HEK293 (cell line): Measurements from ENCODE around the gene UCKL1.
A peak's percentile ranks its signal among the peaks of the same experiment; 100 is the strongest.

ENCODE experiments used
- BCL11A ChIP-seq: fragments of 450-650 bp; formaldehyde crosslinking; IDR thresholded peaks from 2 replicates; pipeline ENCODE4 v1.5.1; 2016; ENCODE audit warnings: low read depth, missing biosample characterization, missing genetic modification characterization
- BCL11B ChIP-seq: fragments of 450-650 bp; formaldehyde crosslinking; IDR thresholded peaks from 2 replicates; pipeline ENCODE4 v1.5.1; 2016; ENCODE audit warnings: low read depth, missing biosample characterization, missing genetic modification characterization
- HOXD13 ChIP-seq: sonication (generic); formaldehyde crosslinking; IDR thresholded peaks from 2 replicates; pipeline ENCODE4 v1.8.0; 2022; ENCODE audit warnings: missing genetic modification reagents, borderline replicate concordance
- KLF10 ChIP-seq: fragments of 450-650 bp; IDR thresholded peaks from 2 replicates; pipeline ENCODE4 v1.5.1; 2018; ENCODE audit warnings: missing biosample characterization, mild to moderate bottlenecking, missing genetic modification characterization
- KLF7 ChIP-seq: fragments of 450-650 bp; formaldehyde crosslinking; IDR thresholded peaks from 2 replicates; pipeline ENCODE4 v1.5.1; 2016; ENCODE audit warnings: missing biosample characterization, missing genetic modification characterization, borderline replicate concordance
- KLF9 ChIP-seq: fragments of 450-650 bp; formaldehyde crosslinking; IDR thresholded peaks from 2 replicates; pipeline ENCODE4 v1.5.1; 2016; ENCODE audit warnings: missing biosample characterization, missing genetic modification characterization, low read depth
- SP3 ChIP-seq: fragments of 450-650 bp; formaldehyde crosslinking; IDR thresholded peaks from 2 replicates; pipeline ENCODE4 v1.5.1; 2016; ENCODE audit warnings: missing biosample characterization, missing genetic modification characterization
- ZNF121 ChIP-seq: fragments of 450-650 bp; formaldehyde crosslinking; IDR thresholded peaks from 2 replicates; pipeline ENCODE4 v1.5.1; 2016; ENCODE audit warnings: missing biosample characterization, missing genetic modification characterization
- ZNF169 ChIP-seq: fragments of 450-650 bp; formaldehyde crosslinking; IDR thresholded peaks from 2 replicates; pipeline ENCODE4 v1.5.1; 2016; ENCODE audit warnings: missing biosample characterization, missing genetic modification characterization
- ZNF202 ChIP-seq: fragments of 450-650 bp; formaldehyde crosslinking; IDR thresholded peaks from 2 replicates; pipeline ENCODE4 v1.5.1; 2016; ENCODE audit warnings: missing biosample characterization, missing genetic modification characterization, borderline replicate concordance
- ZNF266 ChIP-seq: fragments of 450-650 bp; formaldehyde crosslinking; IDR thresholded peaks from 2 replicates; pipeline ENCODE4 v1.5.1; 2016; ENCODE audit warnings: missing biosample characterization, missing genetic modification characterization, low read depth
- ZNF394 ChIP-seq: fragments of 450-650 bp; formaldehyde crosslinking; IDR thresholded peaks from 2 replicates; pipeline ENCODE4 v1.5.1; 2016; ENCODE audit warnings: missing biosample characterization, missing genetic modification characterization, mild to moderate bottlenecking, moderate library complexity, borderline replicate concordance
- ZNF510 ChIP-seq: fragments of 450-650 bp; formaldehyde crosslinking; IDR thresholded peaks from 2 replicates; pipeline ENCODE4 v1.5.1; 2018; ENCODE audit warnings: mild to moderate bottlenecking, missing genetic modification characterization, missing biosample characterization; ENCODE audit not compliant: insufficient replicate concordance
- ZNF571 ChIP-seq: fragments of 450-650 bp; formaldehyde crosslinking; IDR thresholded peaks from 2 replicates; pipeline ENCODE4 v1.5.0; 2017; ENCODE audit warnings: missing biosample characterization, missing genetic modification characterization
- ZNF624 ChIP-seq: fragments of 450-650 bp; formaldehyde crosslinking; IDR thresholded peaks from 2 replicates; pipeline ENCODE4 v1.5.1; 2017; ENCODE audit warnings: missing biosample characterization, missing genetic modification characterization
- ZNF626 ChIP-seq: fragments of 450-650 bp; sonication (Bioruptor Pico); formaldehyde crosslinking; IDR thresholded peaks from 2 replicates; pipeline ENCODE4 v1.5.1; 2018; ENCODE audit warnings: missing biosample characterization, missing genetic modification characterization, inconsistent platforms
- ZNF707 ChIP-seq: fragments of 450-650 bp; formaldehyde crosslinking; IDR thresholded peaks from 2 replicates; pipeline ENCODE4 v1.5.1; 2016; ENCODE audit warnings: missing biosample characterization, missing genetic modification characterization
- ZNF792 ChIP-seq: fragments of 450-650 bp; formaldehyde crosslinking; IDR thresholded peaks from 2 replicates; pipeline ENCODE4 v1.5.1; 2016; ENCODE audit warnings: missing biosample characterization, missing genetic modification characterization
- ZSCAN16 ChIP-seq: fragments of 450-650 bp; formaldehyde crosslinking; IDR thresholded peaks from 2 replicates; pipeline ENCODE4 v1.5.1; 2016; ENCODE audit warnings: missing biosample characterization, missing genetic modification characterization
- TF ChIP-seq, protein P1 (sequence below): fragments of 450-650 bp; formaldehyde crosslinking; IDR thresholded peaks from 2 replicates; pipeline ENCODE4; 2016; ENCODE audit warnings: missing biosample characterization, missing genetic modification characterization
- TF ChIP-seq, protein P2 (sequence below): fragments of 450-650 bp; formaldehyde crosslinking; IDR thresholded peaks from 2 replicates; pipeline ENCODE4 v1.5.1; 2017; ENCODE audit warnings: missing biosample characterization, missing genetic modification characterization
- TF ChIP-seq, protein P3 (sequence below): fragments of 450-650 bp; IDR thresholded peaks from 2 replicates; pipeline ENCODE4 v1.5.1; 2018; ENCODE audit warnings: missing biosample characterization, missing genetic modification characterization
- TF ChIP-seq, protein P4 (sequence below): fragments of 450-650 bp; formaldehyde crosslinking; IDR thresholded peaks from 2 replicates; pipeline ENCODE4 v1.5.0; 2017; ENCODE audit warnings: missing biosample characterization, missing genetic modification characterization, borderline replicate concordance
- TF ChIP-seq, protein P5 (sequence below): fragments of 450-650 bp; formaldehyde crosslinking; IDR thresholded peaks from 2 replicates; pipeline ENCODE4 v1.5.1; 2016; ENCODE audit warnings: missing biosample characterization, missing genetic modification characterization
- TF ChIP-seq, protein P6 (sequence below): fragments of 450-650 bp; formaldehyde crosslinking; IDR thresholded peaks from 2 replicates; pipeline ENCODE4 v1.5.1; 2016; ENCODE audit warnings: missing biosample characterization, missing genetic modification characterization, borderline replicate concordance

UCKL1 gene

DNA sequence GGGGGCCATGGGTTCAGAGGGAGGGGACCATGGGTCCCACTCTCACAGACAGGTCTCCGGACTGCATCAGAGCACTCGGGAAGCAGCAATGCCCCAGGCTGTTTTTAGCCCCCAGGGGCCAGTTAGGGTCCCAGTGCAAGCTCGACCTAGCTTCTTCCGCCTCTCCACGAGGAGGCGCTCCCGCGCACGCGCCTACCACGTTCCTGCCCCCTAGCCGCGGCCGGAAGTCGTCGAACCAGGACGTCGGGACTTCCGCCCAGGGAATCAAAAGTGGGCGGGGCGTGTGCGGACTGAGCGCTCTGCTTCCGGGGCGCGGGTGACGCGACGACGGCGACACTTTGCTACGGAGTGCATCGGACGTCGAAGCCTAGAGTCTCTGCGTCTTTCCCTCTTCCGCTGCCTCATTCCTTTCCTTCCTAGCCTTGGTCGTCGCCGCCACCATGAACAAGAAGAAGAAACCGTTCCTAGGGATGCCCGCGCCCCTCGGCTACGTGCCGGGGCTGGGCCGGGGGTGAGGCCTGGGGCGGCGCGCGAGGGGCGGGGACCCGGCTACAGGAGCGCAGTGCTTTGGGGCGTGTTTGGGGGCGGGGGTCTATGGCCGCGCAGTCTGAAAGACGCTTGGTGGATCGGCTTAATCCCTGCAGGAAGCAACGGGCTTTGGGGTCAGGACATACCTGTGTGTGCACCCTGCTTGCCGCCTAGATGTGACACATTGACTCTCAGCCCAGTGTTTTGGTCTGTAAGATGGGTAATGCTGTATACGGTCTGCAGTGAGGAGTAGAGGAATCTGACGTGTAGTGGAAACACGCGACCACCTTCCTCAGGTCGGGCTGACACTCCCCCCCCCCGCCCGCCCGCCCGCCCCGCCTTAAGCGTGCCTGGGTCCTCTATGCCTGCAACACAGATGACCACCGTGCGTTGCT lies 24.9 kb upstream of the UCKL1 start, which contains the start of gene PRPF6 (continued):
- TF ChIP-seq ZSCAN16 (tag by site-specific recombination) (no peak), HOXD13 (peak; percentile 56; the same call in 1 of the 2 replicates), ZNF202 (tag by site-specific recombination) (no peak), KLF9 (tag by site-specific recombination) (peak; percentile 97), ZNF571 (tag by site-specific recombination) (no peak), ZNF394 (tag by site-specific recombination) (0 out of 2 replicates have a peak, but pooled peaks have one; percentile 13), ZNF121 (no peak), KLF10 (peak; percentile 76), ZNF169 (tag by site-specific recombination) (no peak), SP3 (peak; percentile 99), ZNF792 (tag by site-specific recombination) (no peak), KLF7 (tag by site-specific recombination) (peak; percentile 54; the same call in 1 of the 2 replicates), BCL11A (0 out of 2 replicates have a peak, but pooled peaks have one; percentile 44), BCL11B (tag by site-specific recombination) (no peak), ZNF624 (tag by site-specific recombination) (no peak), ZNF510 (tag by site-specific recombination) (no peak), ZNF707 (tag by site-specific recombination) (no peak), ZNF626 (tag by site-specific recombination) (no peak), ZNF266 (tag by site-specific recombination) (no peak)
- TF ChIP-seq, protein P1, sequence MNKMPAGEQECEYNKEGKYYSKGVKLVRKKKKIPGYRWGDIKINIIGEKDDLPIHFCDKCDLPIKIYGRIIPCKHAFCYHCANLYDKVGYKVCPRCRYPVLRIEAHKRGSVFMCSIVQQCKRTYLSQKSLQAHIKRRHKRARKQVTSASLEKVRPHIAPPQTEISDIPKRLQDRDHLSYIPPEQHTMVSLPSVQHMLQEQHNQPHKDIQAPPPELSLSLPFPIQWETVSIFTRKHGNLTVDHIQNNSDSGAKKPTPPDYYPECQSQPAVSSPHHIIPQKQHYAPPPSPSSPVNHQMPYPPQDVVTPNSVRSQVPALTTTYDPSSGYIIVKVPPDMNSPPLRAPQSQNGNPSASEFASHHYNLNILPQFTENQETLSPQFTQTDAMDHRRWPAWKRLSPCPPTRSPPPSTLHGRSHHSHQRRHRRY (tag by site-specific recombination), result no peak
- TF ChIP-seq, protein P2, sequence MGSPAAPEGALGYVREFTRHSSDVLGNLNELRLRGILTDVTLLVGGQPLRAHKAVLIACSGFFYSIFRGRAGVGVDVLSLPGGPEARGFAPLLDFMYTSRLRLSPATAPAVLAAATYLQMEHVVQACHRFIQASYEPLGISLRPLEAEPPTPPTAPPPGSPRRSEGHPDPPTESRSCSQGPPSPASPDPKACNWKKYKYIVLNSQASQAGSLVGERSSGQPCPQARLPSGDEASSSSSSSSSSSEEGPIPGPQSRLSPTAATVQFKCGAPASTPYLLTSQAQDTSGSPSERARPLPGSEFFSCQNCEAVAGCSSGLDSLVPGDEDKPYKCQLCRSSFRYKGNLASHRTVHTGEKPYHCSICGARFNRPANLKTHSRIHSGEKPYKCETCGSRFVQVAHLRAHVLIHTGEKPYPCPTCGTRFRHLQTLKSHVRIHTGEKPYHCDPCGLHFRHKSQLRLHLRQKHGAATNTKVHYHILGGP (tag by site-specific recombination), result no peak
- TF ChIP-seq, protein P3, sequence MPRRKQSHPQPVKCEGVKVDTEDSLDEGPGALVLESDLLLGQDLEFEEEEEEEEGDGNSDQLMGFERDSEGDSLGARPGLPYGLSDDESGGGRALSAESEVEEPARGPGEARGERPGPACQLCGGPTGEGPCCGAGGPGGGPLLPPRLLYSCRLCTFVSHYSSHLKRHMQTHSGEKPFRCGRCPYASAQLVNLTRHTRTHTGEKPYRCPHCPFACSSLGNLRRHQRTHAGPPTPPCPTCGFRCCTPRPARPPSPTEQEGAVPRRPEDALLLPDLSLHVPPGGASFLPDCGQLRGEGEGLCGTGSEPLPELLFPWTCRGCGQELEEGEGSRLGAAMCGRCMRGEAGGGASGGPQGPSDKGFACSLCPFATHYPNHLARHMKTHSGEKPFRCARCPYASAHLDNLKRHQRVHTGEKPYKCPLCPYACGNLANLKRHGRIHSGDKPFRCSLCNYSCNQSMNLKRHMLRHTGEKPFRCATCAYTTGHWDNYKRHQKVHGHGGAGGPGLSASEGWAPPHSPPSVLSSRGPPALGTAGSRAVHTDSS (tag by site-specific recombination), result no peak
- TF ChIP-seq, protein P4, sequence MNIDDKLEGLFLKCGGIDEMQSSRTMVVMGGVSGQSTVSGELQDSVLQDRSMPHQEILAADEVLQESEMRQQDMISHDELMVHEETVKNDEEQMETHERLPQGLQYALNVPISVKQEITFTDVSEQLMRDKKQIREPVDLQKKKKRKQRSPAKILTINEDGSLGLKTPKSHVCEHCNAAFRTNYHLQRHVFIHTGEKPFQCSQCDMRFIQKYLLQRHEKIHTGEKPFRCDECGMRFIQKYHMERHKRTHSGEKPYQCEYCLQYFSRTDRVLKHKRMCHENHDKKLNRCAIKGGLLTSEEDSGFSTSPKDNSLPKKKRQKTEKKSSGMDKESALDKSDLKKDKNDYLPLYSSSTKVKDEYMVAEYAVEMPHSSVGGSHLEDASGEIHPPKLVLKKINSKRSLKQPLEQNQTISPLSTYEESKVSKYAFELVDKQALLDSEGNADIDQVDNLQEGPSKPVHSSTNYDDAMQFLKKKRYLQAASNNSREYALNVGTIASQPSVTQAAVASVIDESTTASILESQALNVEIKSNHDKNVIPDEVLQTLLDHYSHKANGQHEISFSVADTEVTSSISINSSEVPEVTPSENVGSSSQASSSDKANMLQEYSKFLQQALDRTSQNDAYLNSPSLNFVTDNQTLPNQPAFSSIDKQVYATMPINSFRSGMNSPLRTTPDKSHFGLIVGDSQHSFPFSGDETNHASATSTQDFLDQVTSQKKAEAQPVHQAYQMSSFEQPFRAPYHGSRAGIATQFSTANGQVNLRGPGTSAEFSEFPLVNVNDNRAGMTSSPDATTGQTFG (tag by site-specific recombination), result no peak
- TF ChIP-seq, protein P5, sequence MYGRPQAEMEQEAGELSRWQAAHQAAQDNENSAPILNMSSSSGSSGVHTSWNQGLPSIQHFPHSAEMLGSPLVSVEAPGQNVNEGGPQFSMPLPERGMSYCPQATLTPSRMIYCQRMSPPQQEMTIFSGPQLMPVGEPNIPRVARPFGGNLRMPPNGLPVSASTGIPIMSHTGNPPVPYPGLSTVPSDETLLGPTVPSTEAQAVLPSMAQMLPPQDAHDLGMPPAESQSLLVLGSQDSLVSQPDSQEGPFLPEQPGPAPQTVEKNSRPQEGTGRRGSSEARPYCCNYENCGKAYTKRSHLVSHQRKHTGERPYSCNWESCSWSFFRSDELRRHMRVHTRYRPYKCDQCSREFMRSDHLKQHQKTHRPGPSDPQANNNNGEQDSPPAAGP (tag by site-specific recombination), result no peak
- TF ChIP-seq, protein P6, sequence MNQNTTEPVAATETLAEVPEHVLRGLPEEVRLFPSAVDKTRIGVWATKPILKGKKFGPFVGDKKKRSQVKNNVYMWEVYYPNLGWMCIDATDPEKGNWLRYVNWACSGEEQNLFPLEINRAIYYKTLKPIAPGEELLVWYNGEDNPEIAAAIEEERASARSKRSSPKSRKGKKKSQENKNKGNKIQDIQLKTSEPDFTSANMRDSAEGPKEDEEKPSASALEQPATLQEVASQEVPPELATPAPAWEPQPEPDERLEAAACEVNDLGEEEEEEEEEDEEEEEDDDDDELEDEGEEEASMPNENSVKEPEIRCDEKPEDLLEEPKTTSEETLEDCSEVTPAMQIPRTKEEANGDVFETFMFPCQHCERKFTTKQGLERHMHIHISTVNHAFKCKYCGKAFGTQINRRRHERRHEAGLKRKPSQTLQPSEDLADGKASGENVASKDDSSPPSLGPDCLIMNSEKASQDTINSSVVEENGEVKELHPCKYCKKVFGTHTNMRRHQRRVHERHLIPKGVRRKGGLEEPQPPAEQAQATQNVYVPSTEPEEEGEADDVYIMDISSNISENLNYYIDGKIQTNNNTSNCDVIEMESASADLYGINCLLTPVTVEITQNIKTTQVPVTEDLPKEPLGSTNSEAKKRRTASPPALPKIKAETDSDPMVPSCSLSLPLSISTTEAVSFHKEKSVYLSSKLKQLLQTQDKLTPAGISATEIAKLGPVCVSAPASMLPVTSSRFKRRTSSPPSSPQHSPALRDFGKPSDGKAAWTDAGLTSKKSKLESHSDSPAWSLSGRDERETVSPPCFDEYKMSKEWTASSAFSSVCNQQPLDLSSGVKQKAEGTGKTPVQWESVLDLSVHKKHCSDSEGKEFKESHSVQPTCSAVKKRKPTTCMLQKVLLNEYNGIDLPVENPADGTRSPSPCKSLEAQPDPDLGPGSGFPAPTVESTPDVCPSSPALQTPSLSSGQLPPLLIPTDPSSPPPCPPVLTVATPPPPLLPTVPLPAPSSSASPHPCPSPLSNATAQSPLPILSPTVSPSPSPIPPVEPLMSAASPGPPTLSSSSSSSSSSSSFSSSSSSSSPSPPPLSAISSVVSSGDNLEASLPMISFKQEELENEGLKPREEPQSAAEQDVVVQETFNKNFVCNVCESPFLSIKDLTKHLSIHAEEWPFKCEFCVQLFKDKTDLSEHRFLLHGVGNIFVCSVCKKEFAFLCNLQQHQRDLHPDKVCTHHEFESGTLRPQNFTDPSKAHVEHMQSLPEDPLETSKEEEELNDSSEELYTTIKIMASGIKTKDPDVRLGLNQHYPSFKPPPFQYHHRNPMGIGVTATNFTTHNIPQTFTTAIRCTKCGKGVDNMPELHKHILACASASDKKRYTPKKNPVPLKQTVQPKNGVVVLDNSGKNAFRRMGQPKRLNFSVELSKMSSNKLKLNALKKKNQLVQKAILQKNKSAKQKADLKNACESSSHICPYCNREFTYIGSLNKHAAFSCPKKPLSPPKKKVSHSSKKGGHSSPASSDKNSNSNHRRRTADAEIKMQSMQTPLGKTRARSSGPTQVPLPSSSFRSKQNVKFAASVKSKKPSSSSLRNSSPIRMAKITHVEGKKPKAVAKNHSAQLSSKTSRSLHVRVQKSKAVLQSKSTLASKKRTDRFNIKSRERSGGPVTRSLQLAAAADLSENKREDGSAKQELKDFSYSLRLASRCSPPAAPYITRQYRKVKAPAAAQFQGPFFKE, result no peak
